H9 (cell line): ENCODE data around the gene ADARB2. TPM values are rescaled to one million over a fixed set of nuclear protein-coding genes. Genes with fewer than 3 reads are reported as not detected.

Experiments
- DNase-seq: peaks from one replicate; pipeline ENCODE4 v3.0.0-alpha.2; 2017
- H2AFZ ChIP-seq: one replicate; pipeline ENCODE4 v1.6.1; 2013; ENCODE audit warnings: mild to moderate bottlenecking, low read length, control low read depth, moderate library complexity
- H2AK5ac ChIP-seq: 2 replicates; pipeline ENCODE4 v1.6.1; 2013; ENCODE audit warnings: low read length, control low read depth, mixed read lengths; ENCODE audit not compliant: insufficient read length
- H2BK120ac ChIP-seq: one replicate; pipeline ENCODE4 v1.6.1; 2013; ENCODE audit warnings: low read depth, mild to moderate bottlenecking, low read length, control low read depth, inconsistent platforms; ENCODE audit not compliant: poor library complexity, severe bottlenecking
- H2BK12ac ChIP-seq: 2 replicates; pipeline ENCODE4 v1.6.1; 2013; ENCODE audit warnings: low read length, control low read depth, mixed read lengths, low read depth; ENCODE audit not compliant: insufficient read length
- H2BK15ac ChIP-seq: 2 replicates; pipeline ENCODE4 v1.6.1; 2013; ENCODE audit warnings: low read depth, low read length, control low read depth
- H2BK20ac ChIP-seq: one replicate; pipeline ENCODE4 v1.6.1; 2013; ENCODE audit warnings: low read depth, mild to moderate bottlenecking, low read length, control low read depth, inconsistent platforms; ENCODE audit not compliant: poor library complexity, severe bottlenecking
- H2BK5ac ChIP-seq: 2 replicates; pipeline ENCODE4 v1.6.1; 2013; ENCODE audit warnings: low read length, control low read depth, mixed read lengths; ENCODE audit not compliant: insufficient read length
- H3K14ac ChIP-seq: 2 replicates; pipeline ENCODE4 v1.6.1; 2013; ENCODE audit warnings: low read length, control low read depth; ENCODE audit not compliant: insufficient read depth
- H3K18ac ChIP-seq: 2 replicates; pipeline ENCODE4 v1.6.1; 2013; ENCODE audit warnings: low read depth, mild to moderate bottlenecking, mixed read lengths, low read length, control low read depth; ENCODE audit not compliant: insufficient read length
- H3K23ac ChIP-seq: 2 replicates; pipeline ENCODE4 v1.6.1; 2013; ENCODE audit warnings: low read length, control low read depth, mixed read lengths, low read depth; ENCODE audit not compliant: insufficient read length
- H3K23me2 ChIP-seq: 2 replicates; pipeline ENCODE4 v1.6.1; 2013; ENCODE audit warnings: low read depth, mild to moderate bottlenecking, mixed read lengths, low read length, control low read depth; ENCODE audit not compliant: insufficient read length, poor library complexity, severe bottlenecking
- H3K27ac ChIP-seq: 2 replicates; pipeline ENCODE4 v1.5.1; 2013; ENCODE audit warnings: low read length, control low read depth, mixed read lengths, low read depth; ENCODE audit not compliant: insufficient read length
- H3K27me3 ChIP-seq: 2 replicates; pipeline ENCODE4 v1.6.1; 2013; ENCODE audit warnings: low read length, control low read depth, inconsistent platforms; ENCODE audit not compliant: insufficient read depth
- H3K4ac ChIP-seq: 2 replicates; pipeline ENCODE4 v1.6.1; 2013; ENCODE audit warnings: low read depth, mild to moderate bottlenecking, control low read depth, inconsistent platforms, low read length, moderate library complexity
- H3K4me1 ChIP-seq: 2 replicates; pipeline ENCODE4 v1.6.1; 2013; ENCODE audit warnings: low read length, control low read depth, inconsistent platforms; ENCODE audit not compliant: insufficient read depth
- H3K4me2 ChIP-seq: 2 replicates; pipeline ENCODE4 v1.6.1; 2013; ENCODE audit warnings: low read length, control low read depth, mixed read lengths; ENCODE audit not compliant: insufficient read length, insufficient read depth
- H3K56ac ChIP-seq: 2 replicates; pipeline ENCODE4 v1.6.1; 2013; ENCODE audit warnings: low read depth, mild to moderate bottlenecking, mixed read lengths, low read length, control low read depth; ENCODE audit not compliant: insufficient read length
- H3K79me1 ChIP-seq: 2 replicates; pipeline ENCODE4 v1.6.1; 2013; ENCODE audit warnings: low read depth, mild to moderate bottlenecking, moderate library complexity, low read length, control low read depth, inconsistent platforms; ENCODE audit not compliant: insufficient read depth, poor library complexity, severe bottlenecking
- H3K79me2 ChIP-seq: 2 replicates; pipeline ENCODE4 v1.6.1; 2013; ENCODE audit warnings: low read length, control low read depth, inconsistent platforms; ENCODE audit not compliant: insufficient read depth
- H3K9ac ChIP-seq: 2 replicates; pipeline ENCODE4 v1.6.1; 2013; ENCODE audit warnings: low read length, control low read depth, mixed read lengths; ENCODE audit not compliant: insufficient read length; ENCODE audit errors: extremely low read depth
- H3K9me3 ChIP-seq: one replicate; pipeline ENCODE4 v1.6.1; 2013; ENCODE audit warnings: low read depth, low read length, inconsistent platforms; ENCODE audit not compliant: control insufficient read depth
- H3T11ph ChIP-seq: one replicate; pipeline ENCODE4 v1.6.1; 2013; ENCODE audit warnings: mild to moderate bottlenecking, low read length, control low read depth, inconsistent platforms
- H4K20me1 ChIP-seq: one replicate; pipeline ENCODE4 v1.6.1; 2013; ENCODE audit not compliant: control insufficient read depth, insufficient read length, insufficient read depth
- H4K5ac ChIP-seq: 2 replicates; pipeline ENCODE4 v1.6.1; 2013; ENCODE audit warnings: low read depth, mild to moderate bottlenecking, mixed read lengths, low read length, control low read depth; ENCODE audit not compliant: insufficient read length
- H4K8ac ChIP-seq: replicated peaks from 2 replicates; pipeline ENCODE4 v1.6.1; 2013; ENCODE audit warnings: low read length, control low read depth, mixed read lengths, low read depth; ENCODE audit not compliant: insufficient read length
- H4K91ac ChIP-seq: 2 replicates; pipeline ENCODE4 v1.6.1; 2013; ENCODE audit warnings: low read depth, mild to moderate bottlenecking, moderate library complexity, mixed read lengths, low read length, control low read depth; ENCODE audit not compliant: insufficient read length
- H3K27ac Mint-ChIP-seq, 3 experiments: 2 replicates in 2 of 3; 3 replicates in 1 of 3; pipeline ENCODE4 v1.8.0; 2020 to 2021; ENCODE audit warnings: mixed read lengths in 3 of 3, mild to moderate bottlenecking in 1 of 3, moderate library complexity in 1 of 3
- H3K27me3 Mint-ChIP-seq: 2 replicates; pipeline ENCODE4 v1.8.0; 2021; ENCODE audit warnings: low read depth, mild to moderate bottlenecking, moderate library complexity, mixed read lengths
- H3K36me3 Mint-ChIP-seq, 3 experiments: 2 replicates in 2 of 3; 3 replicates in 1 of 3; pipeline ENCODE4 v1.8.0; 2020 to 2021; ENCODE audit warnings: low read depth in 3 of 3, mixed read lengths in 3 of 3; ENCODE audit not compliant: insufficient read depth in 1 of 3
- H3K4me1 Mint-ChIP-seq, 2 experiments: 2 replicates each; pipeline ENCODE4 v1.8.0; 2020; ENCODE audit warnings: mixed read lengths in 2 of 2
- H3K4me3 Mint-ChIP-seq, 2 experiments: 2 replicates in 1 of 2; 3 replicates in 1 of 2; pipeline ENCODE4 v1.8.0; 2020 to 2021; ENCODE audit warnings: mild to moderate bottlenecking in 2 of 2, mixed read lengths in 2 of 2, moderate library complexity in 1 of 2
- H3K9me3 Mint-ChIP-seq, 2 experiments: 2 replicates in 1 of 2; 3 replicates in 1 of 2; pipeline ENCODE4 v1.8.0; 2020; ENCODE audit warnings: mild to moderate bottlenecking in 2 of 2, mixed read lengths in 2 of 2, moderate library complexity in 1 of 2
- CTCF ChIP-seq: fragments of 200-600 bp; sonication (generic); conservative IDR thresholded peaks from 3 replicates; pipeline ENCODE4 v1.8.0; 2021; ENCODE audit warnings: antibody characterized with exemption, mild to moderate bottlenecking
- WGBS: extraction: QIAGEN DNeasy Blood & Tissue Kit; methylation state at CpG from one replicate; pipeline ENCODE4 v1.1.7; 2013; ENCODE audit warnings: missing lambda C conversion rate, low lambda C conversion rate, mixed read lengths; ENCODE audit not compliant: insufficient read length; ENCODE audit errors: extremely low coverage; 5-methylcytosine and 5-hydroxymethylcytosine counted together
- total RNA-seq: library from RNA; stranded (reverse); gene quantifications from 2 replicates; pipeline ENCODE4 v1.2.1, GENCODE V29; 2021

Gene ADARB2
- total RNA-seq, 1 experiment from 2014 or later, result 0.87 TPM

DNA sequence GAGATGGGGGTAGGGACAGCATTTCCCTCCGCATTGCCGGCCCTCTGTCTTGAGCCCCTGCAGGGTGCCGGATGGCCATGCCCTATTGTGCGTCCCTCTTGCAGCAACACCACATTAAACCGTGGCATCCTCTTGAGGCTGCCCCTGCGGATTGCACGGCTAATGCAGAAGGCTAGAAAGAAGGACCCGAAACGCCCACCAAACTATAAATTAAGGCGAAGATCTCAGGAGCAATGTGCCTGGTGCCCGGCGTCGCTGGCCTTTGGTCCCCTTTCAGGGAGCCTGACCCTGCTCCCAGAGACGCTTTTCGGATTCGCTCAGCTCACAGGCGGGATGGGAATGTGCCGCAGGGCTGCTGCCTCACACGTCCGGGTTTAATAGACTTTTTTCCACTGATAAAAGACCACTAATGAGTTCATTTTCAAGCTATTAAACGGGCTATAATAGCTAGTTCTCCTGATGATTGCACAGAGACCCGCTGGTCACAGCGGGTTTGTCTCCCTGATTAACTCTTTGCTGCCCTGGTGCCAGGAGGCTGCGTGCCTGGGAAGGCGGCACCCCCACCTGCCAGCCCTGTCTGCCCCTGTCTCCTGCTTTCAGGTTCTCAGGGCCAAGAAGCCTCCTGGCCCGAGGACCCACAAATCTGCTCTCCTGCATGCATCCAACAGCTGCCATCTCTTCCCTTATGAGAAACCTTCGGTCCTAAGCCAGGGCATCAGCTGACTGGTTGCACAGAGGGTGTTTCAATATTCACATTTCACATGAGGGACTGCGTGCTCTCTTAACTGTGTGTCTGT, 128.3 kb downstream of the ADARB2 start:
- no peaks in the 10 kb centered on the region for H4K20me1 ChIP-seq
- H3K4me1 Mint-ChIP-seq, result peaks cover 29 to 34% of the 10 kb centered on the region in 2 experiments
- no peak overlapping the region for H3K23ac ChIP-seq
- H3K27ac Mint-ChIP-seq, result no peak overlapping the region; a peak in 1 of 7 replicates
- H3K27ac ChIP-seq, result no peak overlapping the region
- H3K4ac ChIP-seq, result no peak overlapping the region
- peaks cover 4% of the 10 kb centered on the region for H3K23me2 ChIP-seq
- H3K36me3 Mint-ChIP-seq, result no peaks in the 10 kb centered on the region
- H3K9me3 ChIP-seq, result no peaks in the 10 kb centered on the region
- no peak overlapping the region for H2BK5ac ChIP-seq
- no peak overlapping the region for H2BK12ac ChIP-seq
- TF ChIP-seq CTCF, result no peak
- H3K18ac ChIP-seq, result no peak overlapping the region
- no peak overlapping the region for H2BK120ac ChIP-seq
- no peak overlapping the region for H2AFZ ChIP-seq
- H3K4me3 Mint-ChIP-seq, result peak overlapping the region; percentile 56 to 73
- no peak overlapping the region for H3K14ac ChIP-seq
- no peak overlapping the region for H2BK20ac ChIP-seq
- no peak overlapping the region for H3K56ac ChIP-seq
- no peak overlapping the region for H2BK15ac ChIP-seq
- H4K91ac ChIP-seq, result no peak overlapping the region
- no peak overlapping the region for H4K8ac ChIP-seq
- H2AK5ac ChIP-seq, result no peak overlapping the region
- no peaks in the 10 kb centered on the region for H3K27me3 ChIP-seq
- no peak overlapping the region for H3K9ac ChIP-seq
- peak; percentile 67 for DNase-seq
- no CpG with 5 or more reads among the region's 28 CpGs for WGBS
- H3K79me2 ChIP-seq, result no peaks in the 10 kb centered on the region
- no peak overlapping the region for H3T11ph ChIP-seq
- H3K9me3 Mint-ChIP-seq, result no peaks in the 10 kb centered on the region
- H3K4me2 ChIP-seq, result peak overlapping the region; percentile 49
- H4K5ac ChIP-seq, result no peak overlapping the region
- H3K4me1 ChIP-seq, result no peaks in the 10 kb centered on the region
- peaks cover 11% of the 10 kb centered on the region for H3K27me3 Mint-ChIP-seq
- H3K79me1 ChIP-seq, result no peaks in the 10 kb centered on the region
